HG02981 (cell line): ENCODE measurements around the gene TTC34.
"Not testable (repeated sequence)": the region's sequence is repeated elsewhere in the genome, so short reads cannot be mapped to it uniquely, and the experiment has no call there.

ENCODE experiments used
- ATAC-seq: cut with Tn5 transposase; IDR thresholded peaks from one replicate; pipeline ENCODE4 v1.9.1; 2021; ENCODE audit warnings: mild to moderate bottlenecking, moderate library complexity; ENCODE audit not compliant: unreplicated experiment

The TTC34 gene

DNA sequence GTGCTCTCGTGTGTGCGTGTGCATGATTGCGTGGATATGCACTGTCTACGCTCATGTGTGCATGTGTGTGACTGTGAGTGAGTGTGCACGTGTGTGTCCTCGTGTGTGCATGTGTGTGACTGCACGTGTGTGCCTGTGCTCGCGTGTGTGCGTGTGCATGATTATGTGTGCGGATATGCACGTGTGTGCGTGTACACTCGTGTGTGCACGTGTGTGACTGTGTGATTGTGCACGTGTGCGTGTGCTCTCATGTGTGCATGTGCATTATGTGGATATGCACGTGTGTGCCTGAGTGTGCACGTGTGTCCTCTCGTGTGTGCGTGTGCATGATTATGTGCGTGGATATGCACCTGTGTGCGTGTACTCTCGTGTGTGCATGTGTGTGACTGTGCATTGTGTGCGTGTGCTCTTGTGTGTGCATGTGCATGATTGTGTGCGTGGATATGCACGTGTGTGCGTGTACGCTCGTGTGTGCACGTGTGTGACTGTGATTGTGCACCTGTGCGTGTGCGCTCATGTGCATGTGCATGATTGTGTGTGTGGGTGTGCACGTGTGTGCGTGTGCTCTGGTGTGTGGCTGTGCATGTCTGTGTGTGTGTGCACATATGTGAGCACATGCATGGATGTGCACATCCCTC is 170.9 kb downstream of the TTC34 start:
- ATAC-seq, result no peak

DNA sequence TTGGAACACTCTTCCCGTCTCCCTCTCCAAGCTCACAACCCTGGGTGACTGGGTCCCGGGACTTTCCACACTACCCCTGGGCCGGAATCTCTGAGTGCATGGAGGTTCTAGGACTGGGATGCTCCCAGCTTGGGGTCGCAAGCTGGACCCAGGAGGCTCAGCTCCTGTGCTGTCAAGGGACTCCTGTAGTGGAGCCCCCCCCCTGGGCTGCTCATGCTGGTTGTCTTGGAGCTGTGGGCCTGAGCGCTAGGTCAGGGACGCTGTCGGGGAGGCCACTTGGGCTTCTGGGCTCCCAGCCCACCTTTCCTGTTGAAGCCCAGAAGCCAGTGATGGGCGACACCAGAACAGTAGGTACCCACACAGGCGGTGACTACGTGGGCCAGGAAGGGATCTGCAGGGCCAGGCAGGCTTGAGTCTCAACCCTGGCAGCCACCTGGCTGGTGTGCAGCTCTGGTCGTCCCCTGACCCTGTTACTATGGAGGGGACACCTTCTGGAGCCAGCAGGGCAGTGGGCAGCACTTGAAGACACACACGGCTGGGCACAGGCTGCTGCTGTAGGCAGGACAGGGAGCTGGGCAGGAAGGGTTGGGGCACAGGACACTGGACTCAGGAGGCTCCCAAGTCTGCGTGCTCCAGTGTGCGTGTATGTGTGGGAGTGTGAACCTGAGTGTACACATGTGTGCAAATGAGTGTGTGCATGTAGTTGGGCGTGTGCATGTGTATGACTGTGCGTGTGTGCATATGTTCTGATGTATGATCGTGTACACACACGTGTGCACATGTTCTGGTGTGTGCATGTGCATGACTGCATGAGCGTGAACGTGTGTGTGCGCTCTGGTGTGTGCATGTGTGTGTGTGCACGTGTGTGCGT is 171.6 kb downstream of the TTC34 start:
- no peak for ATAC-seq

DNA sequence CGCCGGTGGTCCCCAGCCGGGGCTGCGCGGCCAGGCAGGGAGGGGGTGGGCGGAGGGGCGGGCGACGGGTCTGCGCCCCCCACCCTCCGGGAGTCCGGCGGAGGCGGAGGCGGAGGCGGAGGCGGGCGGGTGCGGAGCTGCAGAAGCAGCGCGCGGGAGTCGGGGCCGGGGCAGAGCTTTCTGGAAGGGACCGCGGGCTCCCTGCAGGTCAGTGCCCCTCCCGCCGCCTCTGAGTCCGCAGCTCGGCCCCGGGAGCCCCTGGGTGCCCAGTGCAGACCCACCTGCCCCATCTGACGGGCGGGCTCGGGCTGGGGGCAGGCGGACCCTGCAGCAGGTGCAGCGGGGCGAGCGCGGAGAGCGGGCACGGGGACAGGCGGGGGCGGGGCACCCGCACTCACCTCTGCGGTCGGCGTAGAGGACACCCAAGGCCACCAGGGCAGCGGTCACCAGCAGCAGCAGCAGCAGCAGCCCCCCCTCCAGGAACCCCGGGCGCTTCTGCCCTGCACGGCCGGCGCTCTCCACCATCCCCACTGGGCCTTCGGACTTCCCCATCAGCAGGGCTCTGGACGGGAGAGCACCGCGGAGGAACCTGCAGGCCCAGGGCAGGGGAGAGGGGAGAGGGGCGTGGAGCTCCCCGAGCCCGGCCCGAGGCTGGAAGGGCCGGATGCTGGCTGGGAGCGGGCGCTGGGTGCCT is 172.4 kb downstream of the TTC34 start:
- no peak for ATAC-seq

DNA sequence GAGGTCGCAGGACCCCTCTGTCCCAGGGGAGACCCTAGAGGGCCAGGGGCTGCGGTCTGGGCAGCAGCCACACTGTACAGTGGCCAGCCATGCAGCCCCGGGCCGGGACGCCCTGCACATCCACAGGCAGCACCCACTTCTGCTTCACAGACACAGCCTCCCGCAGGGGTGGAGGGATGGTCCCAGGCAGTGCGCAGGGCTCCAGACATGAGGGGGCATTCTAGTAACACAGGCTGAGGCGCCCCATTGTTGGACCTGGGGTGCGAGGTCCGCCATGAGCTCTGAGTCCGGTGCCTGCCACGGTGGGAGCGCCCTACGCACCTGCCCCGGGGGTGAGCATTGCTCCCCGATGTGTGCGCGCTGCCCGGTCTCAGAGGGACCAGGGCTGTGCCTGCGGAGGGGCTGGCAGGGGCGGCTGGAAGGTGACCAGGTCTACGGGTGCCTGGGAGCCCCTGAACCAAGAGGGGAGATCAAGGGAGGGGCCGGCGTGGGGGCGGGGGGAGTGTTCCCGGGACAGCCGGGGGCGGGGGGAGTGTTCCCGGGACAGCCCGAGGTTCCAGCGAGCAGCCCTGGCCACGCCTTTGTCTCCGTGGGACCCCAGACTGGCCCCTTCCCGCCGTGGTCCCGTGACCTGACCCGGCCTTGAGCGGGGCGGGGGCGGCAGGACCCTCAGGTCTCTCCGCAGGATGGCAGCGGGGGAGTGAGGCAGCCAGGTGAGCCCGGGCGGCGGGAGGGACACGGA is 173.1 kb downstream of the TTC34 start:
- no peak for ATAC-seq

DNA sequence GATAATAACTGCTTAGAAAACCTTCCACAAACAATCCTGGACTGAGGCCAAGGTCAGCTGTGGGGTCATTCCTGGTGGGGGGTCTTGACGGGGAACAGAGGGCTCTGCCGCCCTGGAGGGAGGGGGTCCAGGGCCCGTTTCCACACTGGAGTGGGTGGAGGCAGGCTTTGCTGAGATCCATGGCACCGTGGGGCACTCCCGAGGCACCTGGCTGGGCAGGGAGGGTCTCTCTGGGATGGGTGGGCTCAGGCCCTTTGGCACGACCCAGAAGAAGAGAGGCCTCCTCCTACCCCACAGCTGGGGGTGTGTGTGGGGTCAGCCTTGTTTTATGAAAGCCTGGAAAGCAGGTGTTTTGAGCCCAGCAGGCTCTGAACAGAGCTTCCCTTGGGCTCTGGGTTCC is 173.7 kb downstream of the TTC34 start:
- ATAC-seq, result no peak

DNA sequence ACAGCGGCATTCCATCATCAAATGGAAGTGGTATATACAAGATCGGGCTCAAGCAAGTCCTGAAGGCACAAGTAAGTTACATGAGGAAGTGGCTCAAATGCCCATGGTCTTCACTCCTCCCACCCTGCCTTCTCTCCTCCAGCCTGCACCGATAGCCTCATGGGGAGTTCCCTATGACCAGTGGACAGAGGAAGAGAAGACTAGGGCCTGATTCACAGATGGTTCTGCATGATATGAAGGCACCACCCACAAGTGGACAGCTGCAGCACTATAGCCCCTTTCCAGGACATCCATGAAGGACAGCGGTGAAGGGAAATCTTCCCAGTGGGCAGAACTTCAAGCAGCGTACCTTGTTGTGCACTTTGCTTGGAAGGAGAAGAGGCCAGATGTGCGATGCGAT is 175.7 kb downstream of the TTC34 start:
- ATAC-seq, result not testable (repeated sequence)

DNA sequence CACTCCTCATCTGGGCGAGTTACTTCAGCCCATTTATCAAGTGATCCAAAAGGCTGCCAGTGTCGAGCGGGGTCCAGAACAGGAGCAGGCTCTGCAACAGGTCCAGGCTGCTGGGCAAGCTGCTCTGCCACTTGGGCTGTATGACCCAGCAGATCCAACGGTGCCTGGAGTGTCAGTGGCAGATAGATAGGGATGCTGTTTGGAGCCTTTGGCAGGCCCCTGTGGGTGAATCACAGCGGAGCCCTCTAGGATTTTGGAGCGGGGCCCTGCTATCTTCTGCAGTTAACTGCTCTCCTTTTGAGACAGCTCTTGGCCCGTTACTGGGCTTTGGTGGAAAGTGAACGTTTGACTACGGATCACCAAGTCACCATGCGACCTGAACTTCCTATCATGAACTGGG is 176.2 kb downstream of the TTC34 start:
- no peak for ATAC-seq

DNA sequence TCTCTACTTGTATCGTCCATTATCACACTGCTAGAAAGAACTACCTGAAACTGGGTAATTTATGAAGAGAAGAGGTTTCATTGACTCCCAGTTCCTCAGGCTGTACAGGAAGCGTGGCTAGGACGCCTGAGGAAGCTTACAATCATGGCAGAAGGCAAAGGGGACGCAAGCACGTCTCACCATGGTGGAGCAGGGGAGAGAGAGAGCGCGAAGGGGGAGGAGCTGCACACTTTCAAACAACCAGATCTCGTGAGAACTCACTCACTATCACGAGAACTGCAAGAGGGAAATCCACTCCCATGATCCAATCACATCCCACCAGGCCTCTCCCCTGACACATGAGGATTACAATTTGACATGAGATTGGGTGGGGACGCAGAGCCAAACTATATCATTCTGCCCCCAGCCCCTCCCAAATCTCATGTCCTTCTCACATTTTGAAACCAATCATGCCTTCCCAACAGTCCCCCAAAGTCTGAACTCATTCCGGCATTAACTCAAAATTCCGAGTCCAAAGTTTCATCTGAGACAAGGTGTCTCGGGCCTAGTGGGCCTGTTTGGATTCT is 176.7 kb downstream of the TTC34 start:
- no peak for ATAC-seq

DNA sequence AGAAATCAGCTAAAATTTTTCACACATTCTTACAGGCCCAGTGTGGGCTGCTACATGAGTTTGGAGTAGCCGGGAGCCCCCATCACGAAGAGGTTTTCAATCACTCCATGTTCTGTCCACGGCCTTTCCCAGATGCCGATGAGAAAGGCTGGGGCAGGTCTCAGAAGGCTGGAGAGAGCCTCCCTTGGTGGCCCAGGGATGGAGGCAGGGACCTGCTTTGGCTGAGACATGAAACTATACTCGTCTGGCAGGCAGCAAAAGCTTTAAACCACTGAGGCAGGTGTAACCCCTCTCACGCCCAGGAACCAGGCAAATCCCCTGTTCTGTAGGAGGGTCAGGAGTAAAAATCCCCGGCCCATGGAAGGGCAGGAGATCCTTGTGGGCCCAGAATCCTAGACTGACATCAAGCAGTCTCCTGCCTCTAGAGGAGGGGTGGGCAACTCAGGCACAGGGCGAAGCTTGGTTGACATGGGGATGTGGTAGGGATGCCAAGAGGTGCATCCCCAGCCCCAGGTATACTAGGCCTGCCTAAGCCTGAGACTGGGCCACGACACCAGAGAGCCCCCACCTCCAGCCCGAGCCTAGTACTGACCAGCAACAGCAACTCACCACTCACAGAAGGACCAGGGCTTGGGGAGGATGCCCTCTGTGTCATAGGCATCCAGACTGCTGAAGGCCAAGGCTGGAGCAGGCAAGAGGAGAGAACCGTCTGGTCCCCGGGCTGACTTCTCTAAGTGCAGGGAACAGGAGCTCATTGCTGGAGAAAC is 177.7 kb downstream of the TTC34 start:
- no peak for ATAC-seq

DNA sequence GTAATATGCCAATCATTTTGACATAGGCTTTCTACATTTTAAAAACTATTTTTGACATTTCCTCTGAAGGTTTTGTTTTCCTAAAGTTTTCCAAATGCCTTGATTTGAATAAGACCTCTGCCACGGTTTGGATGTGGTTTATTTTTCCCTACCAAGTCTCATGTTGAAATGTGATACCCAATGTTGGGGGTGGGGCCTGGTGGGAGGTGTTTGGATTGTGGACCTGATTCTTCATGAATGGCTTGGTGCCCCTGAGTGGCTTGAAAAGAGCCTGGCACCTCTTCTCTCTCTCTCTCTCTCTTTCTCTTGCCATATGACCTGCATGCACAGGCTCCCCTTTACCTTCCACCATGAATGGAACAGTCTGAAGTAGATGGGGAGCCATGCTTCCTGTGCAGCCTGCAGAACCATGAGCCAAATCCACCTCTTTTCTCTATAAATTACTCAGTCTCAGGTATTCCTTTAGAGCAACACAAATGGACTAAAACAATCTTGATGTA is 183.5 kb downstream of the TTC34 start:
- ATAC-seq, result no peak

DNA sequence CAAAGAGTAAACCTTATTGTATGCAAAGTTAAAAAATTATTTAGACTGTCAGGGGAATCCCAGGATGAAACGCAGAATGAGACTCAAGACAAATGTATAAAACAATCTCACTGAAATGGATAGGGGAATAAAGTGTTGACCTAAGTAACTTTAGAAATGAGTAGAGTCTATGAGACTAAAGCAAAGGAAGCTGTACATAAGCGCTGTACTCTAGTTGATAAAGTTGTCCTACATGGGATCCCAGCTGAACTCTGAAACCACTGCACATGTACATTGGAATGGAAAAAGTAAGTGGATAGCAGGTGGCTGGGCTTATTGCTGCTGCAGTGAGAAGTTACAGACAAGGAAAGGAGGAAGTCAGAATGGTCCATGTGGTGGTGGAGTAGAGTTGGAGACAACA is 187.3 kb downstream of the TTC34 start:
- ATAC-seq, result no peak

DNA sequence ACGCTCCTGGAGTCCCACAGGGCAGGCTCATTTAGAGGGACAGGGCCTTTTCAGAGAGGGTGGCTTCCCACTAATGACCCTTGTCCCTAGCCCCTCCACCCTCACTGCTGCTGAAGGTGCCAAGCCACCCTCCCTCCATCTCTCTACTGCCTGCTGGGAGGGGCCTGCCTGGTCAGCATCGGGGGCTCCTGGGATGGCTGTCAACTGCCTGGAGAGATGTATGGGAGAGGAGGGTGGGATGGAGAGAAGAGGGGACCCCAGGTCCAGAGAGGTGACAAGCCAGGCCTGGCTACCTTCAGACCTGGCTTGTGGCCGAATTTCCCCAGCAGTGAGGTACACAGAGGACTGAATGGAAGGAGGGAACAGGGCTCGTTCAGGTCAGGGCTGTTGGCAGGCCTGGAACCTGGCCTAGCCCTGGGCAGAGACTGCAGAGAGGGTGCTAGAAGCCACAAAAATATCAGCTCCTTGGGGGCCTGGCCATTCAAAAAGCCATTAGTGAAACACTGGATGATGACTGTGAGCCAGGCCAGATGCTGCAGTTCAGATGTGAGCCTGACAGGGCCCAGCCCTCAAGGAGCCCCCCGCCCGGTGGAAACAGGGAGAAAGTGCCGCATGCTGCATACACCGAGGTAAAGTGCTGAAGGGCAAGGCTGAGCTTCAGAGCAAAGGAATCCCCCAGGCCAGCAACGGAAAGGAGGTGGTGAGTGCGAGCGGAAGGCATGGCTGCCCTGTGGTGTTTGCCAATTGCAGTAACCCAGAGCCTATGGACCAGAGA is 188.7 kb downstream of the TTC34 start:
- no peak for ATAC-seq

DNA sequence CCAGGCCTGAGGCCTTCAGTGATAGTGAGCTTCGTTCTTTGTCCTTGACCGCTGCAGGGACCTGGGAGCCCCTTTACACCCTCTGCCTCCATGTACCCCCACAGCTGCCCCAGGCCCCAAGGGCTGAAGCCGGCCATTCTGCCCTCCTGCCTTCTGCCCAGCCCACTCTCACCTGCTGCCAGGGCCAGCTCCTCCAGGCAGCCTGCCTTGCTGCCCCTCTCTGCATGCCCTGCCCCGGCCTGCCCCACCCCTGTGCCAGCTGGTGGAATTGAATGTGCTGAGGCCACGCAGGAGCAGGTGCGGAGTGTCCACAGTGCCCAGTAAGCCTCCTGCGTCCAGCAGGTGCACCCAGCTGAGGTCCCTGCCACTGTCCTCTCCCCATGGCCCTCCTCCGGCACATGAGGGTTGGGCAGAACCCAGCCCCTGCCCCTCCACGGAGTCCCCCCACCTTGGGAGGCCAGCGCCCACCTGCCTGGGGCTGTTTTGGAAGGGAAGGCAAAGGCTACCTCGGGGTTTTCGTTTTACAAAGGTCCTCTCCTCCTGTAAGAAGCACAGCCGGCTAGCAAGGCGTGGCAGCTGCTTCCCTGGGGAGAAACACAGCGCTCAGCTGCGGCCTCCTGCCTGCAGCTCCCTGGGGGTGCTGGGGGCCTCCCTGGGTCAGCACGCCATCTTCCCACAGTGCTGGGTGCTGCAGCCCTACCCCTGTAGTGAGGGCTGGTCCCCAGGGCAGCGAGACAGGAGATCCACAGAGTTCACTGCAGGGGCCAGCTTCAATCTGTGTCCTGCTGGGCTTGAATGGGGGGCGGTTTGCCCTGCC is 189.7 kb downstream of the TTC34 start:
- ATAC-seq, result no peak

DNA sequence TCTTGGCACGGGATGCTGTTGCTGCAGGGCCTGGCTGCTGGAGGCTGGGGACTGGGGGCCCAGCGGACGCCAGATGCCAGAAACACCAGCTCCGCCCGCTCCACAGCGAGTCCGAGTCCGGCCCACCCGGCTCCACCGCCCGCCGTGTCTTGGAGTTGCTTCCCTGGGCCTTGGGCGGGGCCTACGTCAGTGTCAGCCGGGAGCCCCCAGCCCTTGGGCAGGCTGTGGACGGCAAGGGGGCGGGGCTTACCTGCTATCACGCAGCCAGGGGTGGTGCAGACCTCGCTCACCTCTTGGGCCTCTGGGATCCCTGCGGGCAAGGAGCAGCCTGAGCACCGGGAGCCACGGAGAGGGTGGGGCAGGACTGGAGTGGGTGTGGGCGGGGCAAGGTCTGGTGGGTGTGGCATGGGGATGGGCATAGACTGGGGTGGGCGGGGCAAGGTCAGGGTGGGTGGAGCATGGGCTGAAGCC is 190.4 kb downstream of the TTC34 start:
- ATAC-seq, result no peak

DNA sequence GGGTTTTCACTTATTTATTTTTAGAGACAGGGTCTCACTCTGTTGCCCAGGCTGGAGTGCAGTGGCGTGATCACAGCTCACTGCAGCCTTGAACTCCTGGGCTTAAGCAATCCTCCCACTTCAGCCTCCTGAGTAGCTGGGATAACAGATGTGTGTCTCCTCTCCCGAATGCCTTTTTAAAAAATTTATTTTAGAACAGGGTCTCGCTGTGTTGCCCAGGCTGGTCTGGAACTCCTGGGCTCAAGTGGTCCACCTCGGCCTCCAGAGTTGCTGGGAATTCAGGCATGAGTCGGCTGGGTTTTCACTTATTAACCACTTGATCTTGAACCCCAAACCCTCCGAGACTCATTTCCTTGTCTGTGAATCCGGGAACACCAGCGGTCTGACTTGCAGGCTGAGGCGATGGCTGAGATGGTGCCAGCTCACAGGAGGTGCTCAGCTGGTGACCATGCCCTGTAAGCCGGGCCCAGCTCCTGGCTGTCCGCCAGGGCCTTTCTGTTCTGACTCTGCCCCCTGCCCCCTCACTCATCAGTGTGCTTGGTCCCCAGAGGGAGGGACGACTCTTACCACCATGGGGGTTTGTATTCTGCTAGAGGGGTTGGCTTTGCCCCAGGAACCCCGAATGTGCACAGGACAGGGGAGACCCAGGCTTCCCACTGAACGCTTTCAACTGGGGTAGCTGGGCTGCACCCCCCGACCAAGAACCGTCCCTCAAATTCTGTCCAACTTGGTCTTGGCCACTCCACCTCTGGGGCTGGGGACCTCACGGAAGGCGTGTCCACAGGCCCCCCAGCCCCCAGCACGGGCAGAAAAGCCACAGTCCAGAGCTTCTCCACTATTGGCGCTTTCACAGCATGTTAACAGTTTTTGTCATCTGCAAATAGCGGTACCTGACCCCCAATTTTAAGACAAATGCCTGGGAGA is 191.2 kb downstream of the TTC34 start:
- ATAC-seq, result no peak

DNA sequence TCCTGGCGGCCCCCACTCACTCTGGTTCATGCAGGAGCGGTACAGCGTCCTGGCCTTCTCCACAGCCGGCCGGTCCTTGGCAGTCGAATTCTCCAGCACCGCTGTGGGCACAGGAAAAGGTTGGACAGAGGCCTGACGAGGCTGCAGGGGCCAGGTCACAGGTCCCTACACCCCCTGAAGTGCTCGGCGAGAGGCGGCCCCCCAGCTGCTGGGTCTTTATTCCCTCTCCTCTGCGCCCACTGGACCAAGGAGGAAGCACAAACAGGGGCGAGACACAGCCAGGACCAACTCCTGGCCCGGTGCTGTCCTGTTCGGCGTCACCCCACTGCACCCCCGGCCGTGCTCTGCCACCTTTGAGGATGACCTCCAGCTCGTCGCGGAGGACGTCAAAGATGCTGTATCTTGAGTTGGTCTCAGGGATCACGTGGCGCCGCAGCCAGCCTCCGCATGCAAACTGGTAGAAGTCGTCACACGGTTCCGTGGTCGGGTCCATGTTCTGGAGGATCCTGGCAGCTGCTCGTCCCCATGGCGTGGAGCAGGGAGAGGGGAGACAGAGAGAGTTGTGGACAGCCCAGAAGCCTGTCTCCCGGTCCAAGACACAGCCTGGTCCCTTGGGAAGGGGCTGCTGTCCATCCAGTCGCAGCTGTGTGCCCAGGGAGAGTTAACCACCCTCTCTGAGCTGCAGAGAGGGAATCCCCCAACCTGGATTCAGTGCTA is 192.0 kb downstream of the TTC34 start:
- no peak for ATAC-seq
